Endothelial cell of umbilical vein (primary cell): Measurements from ENCODE around the gene AKAP8. TPM values are rescaled to one million over a fixed set of nuclear protein-coding genes. Genes with fewer than 3 reads are reported as not detected.

ENCODE experiments used
- BruUV-seq: library from RNA; stranded (reverse); fragments of 400-500 nt; replicated peaks from 2 replicates; lab custom pipeline; 2021; lab: Mats Ljungman, UMichigan
- CTCF ChIA-PET: fragments of 300-600, 350-600 bp; sonication (Branson Sonifier 250); formaldehyde crosslinking; loops from one replicate; lab custom pipeline; 2021; ENCODE audit warnings: antibody characterized with exemption, inconsistent platforms; lab: Charles Lee
- POLR2A ChIA-PET: fragments of 300-600, 350-600 bp; sonication (Branson Sonifier 250); formaldehyde crosslinking; loops from one replicate; lab custom pipeline; 2021; ENCODE audit warnings: antibody characterized with exemption, inconsistent platforms; lab: Charles Lee
- DNase-seq: peaks from one replicate; pipeline ENCODE4 v3.0.0-alpha.2; 2011; ENCODE audit warnings: low read depth, low spot score
- FAIRE-seq: peaks from 2 replicates; lab custom pipeline; 2011; peaks lifted over from hg19 to GRCh38; lab: Jason Lieb, UNC
- H2AFZ ChIP-seq: 2 replicates; pipeline ENCODE4 v1.6.0; 2012; ENCODE audit warnings: low read depth, low read length, control low read depth, inconsistent platforms
- H3K27ac ChIP-seq: 2 replicates; pipeline ENCODE4 v1.5.1; 2011; ENCODE audit warnings: low read depth, mild to moderate bottlenecking, control low read depth, low read length, moderate library complexity; ENCODE audit not compliant: insufficient read depth
- H3K27me3 ChIP-seq, 2 experiments: 2 replicates each; pipeline versions ENCODE4 v1.6.0 to v1.6.1; 2011; ENCODE audit warnings: low read length in 2 of 2, mixed read lengths in 1 of 2; ENCODE audit not compliant: control insufficient read depth in 2 of 2, insufficient read depth in 2 of 2
- H3K36me3 ChIP-seq, 2 experiments: 2 replicates in 1 of 2; 3 replicates in 1 of 2; pipeline ENCODE4 v1.5.1; 2011; ENCODE audit warnings: low read length in 2 of 2, mild to moderate bottlenecking in 1 of 2, moderate library complexity in 1 of 2; ENCODE audit not compliant: control insufficient read depth in 2 of 2, insufficient read depth in 2 of 2; ENCODE audit errors: extremely low read depth in 1 of 2
- H3K4me1 ChIP-seq: 3 replicates; pipeline ENCODE4 v1.5.1; 2011; ENCODE audit warnings: mild to moderate bottlenecking, low read length; ENCODE audit not compliant: control insufficient read depth, insufficient read depth; ENCODE audit errors: extremely low read depth
- H3K4me2 ChIP-seq: 2 replicates; pipeline ENCODE4 v1.6.1; 2011; ENCODE audit warnings: low read length, control low read depth, mixed read lengths; ENCODE audit not compliant: insufficient read depth
- H3K4me3 ChIP-seq, 3 experiments: fragments of 200-600 bp in 1 of 3; sonication (generic), shearing (Covaris generic) in 1 of 3; replicated peaks in 1 of 3; 2 replicates each; pipeline ENCODE4 v1.5.1; 2011 to 2016; ENCODE audit warnings: control low read depth in 3 of 3, low read length in 3 of 3, mild to moderate bottlenecking in 2 of 3, inconsistent platforms in 1 of 3, low read depth in 1 of 3, moderate library complexity in 1 of 3; ENCODE audit not compliant: insufficient read depth in 1 of 3
- H3K79me2 ChIP-seq: 2 replicates; pipeline ENCODE4 v1.6.0; 2012; ENCODE audit warnings: low read length, inconsistent platforms; ENCODE audit not compliant: control insufficient read depth, insufficient read depth
- H3K9ac ChIP-seq: replicated peaks from 2 replicates; pipeline ENCODE3; 2011; ENCODE audit warnings: low read length, control low read depth; ENCODE audit not compliant: insufficient read depth; ENCODE audit errors: extremely low read depth
- H3K9me1 ChIP-seq: replicated peaks from 3 replicates; pipeline ENCODE4 v1.6.0; 2011; ENCODE audit warnings: mild to moderate bottlenecking, low read length; ENCODE audit not compliant: control insufficient read depth, insufficient read depth; ENCODE audit errors: extremely low read depth
- H3K9me3 ChIP-seq: replicated peaks from 2 replicates; pipeline ENCODE4 v1.5.1; 2012; ENCODE audit warnings: low read length, inconsistent platforms; ENCODE audit not compliant: control insufficient read depth, insufficient read depth
- H4K20me1 ChIP-seq: replicated peaks from 2 replicates; pipeline ENCODE3; 2011; ENCODE audit warnings: mild to moderate bottlenecking, low read length; ENCODE audit not compliant: control insufficient read depth, insufficient read depth; ENCODE audit errors: extremely low read depth
- EZH2 ChIP-seq: IDR thresholded peaks from 2 replicates; pipeline ENCODE4 v1.6.1; 2012; ENCODE audit warnings: borderline replicate concordance, low read depth, mild to moderate bottlenecking, moderate library complexity, low read length, inconsistent platforms; ENCODE audit not compliant: severe bottlenecking
- FOS ChIP-seq: IDR thresholded peaks from 2 replicates; pipeline ENCODE4 v1.6.1; 2011; ENCODE audit warnings: mild to moderate bottlenecking, low read length, moderate library complexity, borderline replicate concordance; ENCODE audit not compliant: insufficient read depth
- GATA2 ChIP-seq: IDR thresholded peaks from 2 replicates; pipeline ENCODE4 v1.7.0; 2011; ENCODE audit warnings: low read depth, mild to moderate bottlenecking, moderate library complexity, mixed read lengths, low read length; ENCODE audit not compliant: insufficient read length, insufficient read depth
- JUN ChIP-seq: IDR thresholded peaks from 2 replicates; pipeline ENCODE4 v1.6.1; 2011; ENCODE audit warnings: borderline replicate concordance, low read depth; ENCODE audit not compliant: insufficient read length, insufficient read depth
- POLR2A ChIP-seq: IDR thresholded peaks from 2 replicates; pipeline ENCODE4 v1.6.1; 2012; ENCODE audit warnings: low read depth, mild to moderate bottlenecking, control low read depth, low read length
- POLR2AphosphoS5 ChIP-seq: IDR thresholded peaks from 2 replicates; pipeline ENCODE4 v1.6.1; 2012; ENCODE audit warnings: low read depth, mild to moderate bottlenecking, control low read depth, low read length, moderate library complexity; ENCODE audit not compliant: insufficient read depth
- dilution Hi-C: fragments of 300-500 bp; cut with MboI; formaldehyde crosslinking; loops from one replicate; pipeline ENCODE4 v1.15.0; 2019; ENCODE audit warnings: low sequenced_read_pairs; ENCODE audit not compliant: extremely low pct_ligation_motif_present
- intact Hi-C: fragments of 100-400 bp; cut with micrococcal nuclease; formaldehyde crosslinking; loops from one replicate; pipeline ENCODE4 v1.10.0; 2022
- polyA plus RNA-seq, 4 experiments: library from polyadenylated mRNA; depleted of rRNA in 3 of 4; stranded (reverse) in 3 of 4; unstranded in 1 of 4; fragments of >200 nt; gene quantifications; 2 replicates each; pipeline versions ENCODE4 v1.2.1 to v1.2.3, GENCODE V29; 2011 to 2012; ENCODE audit warnings: missing spikeins in 1 of 4
- small RNA-seq: library from RNA; depleted of rRNA; stranded (forward); fragments of <200 nt; gene quantifications from one replicate; pipeline ENCODE3, GENCODE V24; 2012; ENCODE audit warnings: low replicate concordance, low read depth; ENCODE audit not compliant: insufficient read depth, insufficient read length
- total RNA-seq: library from RNA; stranded (reverse); gene quantifications from 2 replicates; pipeline ENCODE4 v1.2.3, GENCODE V29; 2021
- TF ChIP-seq, protein P1 (sequence below), 2 donors: IDR thresholded peaks; 1 replicate in 1 of 2; 2 replicates in 1 of 2; pipeline ENCODE4 v1.5.1; 2011; ENCODE audit warnings: low read length in 2 of 2, mild to moderate bottlenecking in 2 of 2, moderate library complexity in 2 of 2, control low read depth in 1 of 2, inconsistent platforms in 1 of 2, low read depth in 1 of 2; ENCODE audit not compliant: insufficient read depth in 1 of 2; ENCODE audit errors: extremely low read depth in 1 of 2
- TF ChIP-seq, protein P2 (sequence below): IDR thresholded peaks from 2 replicates; pipeline ENCODE4 v1.6.1; 2011; ENCODE audit not compliant: insufficient read depth, insufficient read length

AKAP8 gene
- total and polyA plus RNA-seq, 2 donors (not counting 3 experiments of a cell fraction or from before 2014, with no cell fraction given): 16.4 to 44.1 TPM

DNA sequence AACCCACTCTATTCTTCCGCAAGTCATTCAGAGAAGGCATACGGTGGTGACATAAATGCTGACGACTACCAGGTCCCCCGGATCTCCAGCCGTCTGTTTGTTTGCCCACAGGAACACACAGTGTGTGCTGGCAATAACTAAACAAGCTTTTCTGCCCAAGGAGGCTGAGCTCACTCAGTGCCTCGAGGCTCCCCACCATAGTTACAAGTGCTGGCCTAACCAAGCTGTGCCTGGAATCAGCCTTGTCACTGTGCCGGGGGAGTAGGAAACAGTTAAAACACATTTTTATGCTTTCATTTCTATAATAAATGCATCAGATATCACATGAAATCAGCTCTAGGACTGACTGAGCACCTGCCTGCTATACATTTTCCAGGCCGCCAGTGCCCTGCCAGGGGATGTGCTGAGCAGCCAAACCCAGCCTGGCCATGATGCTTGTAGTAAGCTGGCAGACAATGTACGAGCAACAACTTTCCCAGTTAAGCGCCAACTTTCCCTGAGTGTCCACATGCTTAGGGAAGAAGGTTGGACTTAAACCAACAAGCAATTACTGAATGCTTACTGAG, 75.4 kb downstream of the AKAP8 start:
- TF ChIP-seq POLR2AphosphoS5: no peak
- no peak for TF ChIP-seq POLR2A
- no peak for TF ChIP-seq EZH2
- no peak for TF ChIP-seq FOS
- TF ChIP-seq JUN: no peak
- TF ChIP-seq, protein P1, sequence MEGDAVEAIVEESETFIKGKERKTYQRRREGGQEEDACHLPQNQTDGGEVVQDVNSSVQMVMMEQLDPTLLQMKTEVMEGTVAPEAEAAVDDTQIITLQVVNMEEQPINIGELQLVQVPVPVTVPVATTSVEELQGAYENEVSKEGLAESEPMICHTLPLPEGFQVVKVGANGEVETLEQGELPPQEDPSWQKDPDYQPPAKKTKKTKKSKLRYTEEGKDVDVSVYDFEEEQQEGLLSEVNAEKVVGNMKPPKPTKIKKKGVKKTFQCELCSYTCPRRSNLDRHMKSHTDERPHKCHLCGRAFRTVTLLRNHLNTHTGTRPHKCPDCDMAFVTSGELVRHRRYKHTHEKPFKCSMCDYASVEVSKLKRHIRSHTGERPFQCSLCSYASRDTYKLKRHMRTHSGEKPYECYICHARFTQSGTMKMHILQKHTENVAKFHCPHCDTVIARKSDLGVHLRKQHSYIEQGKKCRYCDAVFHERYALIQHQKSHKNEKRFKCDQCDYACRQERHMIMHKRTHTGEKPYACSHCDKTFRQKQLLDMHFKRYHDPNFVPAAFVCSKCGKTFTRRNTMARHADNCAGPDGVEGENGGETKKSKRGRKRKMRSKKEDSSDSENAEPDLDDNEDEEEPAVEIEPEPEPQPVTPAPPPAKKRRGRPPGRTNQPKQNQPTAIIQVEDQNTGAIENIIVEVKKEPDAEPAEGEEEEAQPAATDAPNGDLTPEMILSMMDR (IDR thresholded peaks at IDR 0.05; ENCODE audit: extremely low read depth in 1 of 2, insufficient read depth in 1 of 2, low read depth in 1 of 2, low read length in 2 of 2): no peak
- TF ChIP-seq, protein P2, sequence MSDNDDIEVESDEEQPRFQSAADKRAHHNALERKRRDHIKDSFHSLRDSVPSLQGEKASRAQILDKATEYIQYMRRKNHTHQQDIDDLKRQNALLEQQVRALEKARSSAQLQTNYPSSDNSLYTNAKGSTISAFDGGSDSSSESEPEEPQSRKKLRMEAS: no peak
- TF ChIP-seq GATA2: no peak
- Histone ChIP-seq H3K79me2 (peaks cover 99% of the 10 kb centered on the region), H3K4me1 (no peaks in the 10 kb centered on the region), H3K27me3 (no peaks in the 10 kb centered on the region), H4K20me1 (peaks cover 28% of the 10 kb centered on the region), H3K4me2 (no peak overlapping the region), H3K4me3 (no peak overlapping the region), H3K9me1 (no peaks in the 10 kb centered on the region), H3K9me3 (no peaks in the 10 kb centered on the region), H2AFZ (no peak overlapping the region), H3K9ac (no peak overlapping the region), H3K27ac (no peak overlapping the region), H3K36me3 (no peaks in the 10 kb centered on the region)
- DNase-seq (no peak), FAIRE-seq (no peak)
- BruUV-seq: no TSS peak
- CTCF ChIA-PET: interaction anchor here (0.8 kb wide), 1 partner anchor 52 kb away, joined by 3 read pairs; no protein-coding TSS in a partner anchor
- intact Hi-C loops: no loop called here
- dilution Hi-C loops: no loop called here
- POLR2A ChIA-PET: no interaction called here

Small RNAs within 50 kb of the gene (small RNA-seq; reads per million reads assigned to genes)
- not detected for gene AC005776.1

Other genes with a start within 250 kb of the AKAP8 start
- gene NOTCH3, start 178.8 kb downstream of the AKAP8 start, total RNA-seq: 1.2 and 1.5 TPM in 2 replicates
- 0.63 and 0.67 TPM in 2 replicates for gene NOTCH3, start 178.8 kb downstream of the AKAP8 start, polyA plus RNA-seq
- gene EPHX3, start 147.3 kb downstream of the AKAP8 start, total RNA-seq: 0.55 and 0.58 TPM in 2 replicates
- gene EPHX3, start 147.3 kb downstream of the AKAP8 start, polyA plus RNA-seq: 0.56 and 0.70 TPM in 2 replicates
- gene BRD4, start 47.2 kb downstream of the AKAP8 start, total RNA-seq: 117 and 125 TPM in 2 replicates
- gene BRD4, start 47.2 kb downstream of the AKAP8 start, polyA plus RNA-seq: 13.6 and 14.9 TPM in 2 replicates
- gene AKAP8L, start 39.2 kb upstream of the AKAP8 start, total RNA-seq: 95.4 and 99.6 TPM in 2 replicates
- gene AKAP8L, start 39.2 kb upstream of the AKAP8 start, polyA plus RNA-seq: 63.9 and 65.1 TPM in 2 replicates
- 47.2 and 50.8 TPM in 2 replicates for gene WIZ, start 70.2 kb upstream of the AKAP8 start, total RNA-seq
- gene WIZ, start 70.2 kb upstream of the AKAP8 start, polyA plus RNA-seq: 21.0 and 25.7 TPM in 2 replicates
- gene RASAL3, start 84.8 kb upstream of the AKAP8 start, total RNA-seq: 4.1 and 4.3 TPM in 2 replicates
- 5.7 and 7.0 TPM in 2 replicates for gene RASAL3, start 84.8 kb upstream of the AKAP8 start, polyA plus RNA-seq
- gene PGLYRP2, start 99.7 kb upstream of the AKAP8 start, total RNA-seq: 0.18 TPM in 1 of 2 replicates, not detected in the other
- gene PGLYRP2, start 99.7 kb upstream of the AKAP8 start, polyA plus RNA-seq: 0.03 and 0.19 TPM in 2 replicates
- not detected in 2 replicates for gene CYP4F22, start 128.7 kb upstream of the AKAP8 start, total RNA-seq
- not detected in 2 replicates for gene CYP4F22, start 128.7 kb upstream of the AKAP8 start, polyA plus RNA-seq
- gene CYP4F8, start 235.4 kb upstream of the AKAP8 start, total RNA-seq: not detected in 2 replicates
- not detected in 2 replicates for gene CYP4F8, start 235.4 kb upstream of the AKAP8 start, polyA plus RNA-seq